ENCODE measurements around the gene ZNF697. TPM values are rescaled to one million over a fixed set of nuclear protein-coding genes. Genes with fewer than 3 reads are reported as not detected.

ZNF697 gene
- total RNA-seq, 1 experiment from 2014 or later: 17.4 TPM

DNA sequence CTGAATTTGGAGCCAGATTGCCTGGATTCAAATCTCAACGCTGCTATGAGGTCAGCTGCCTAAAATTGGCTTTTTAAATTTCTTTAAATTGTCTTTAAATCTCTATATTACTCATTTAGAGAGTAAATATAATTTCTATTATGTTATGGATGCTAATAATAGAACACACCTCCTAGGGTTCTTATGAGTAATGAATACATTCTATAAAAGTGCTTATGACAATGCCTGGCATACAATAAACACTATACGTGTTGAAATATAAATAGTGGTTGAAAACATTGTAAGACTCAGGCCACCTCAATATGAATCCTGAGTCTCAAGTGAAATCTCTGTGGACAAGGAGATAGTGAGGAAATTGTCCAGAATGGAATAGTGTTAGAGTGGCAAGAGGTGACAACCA lies 32.7 kb upstream of the ZNF697 start:
- Histone ChIP-seq H3K79me1 (ENCODE audit: insufficient read depth, low read depth, low read length, poor library complexity, severe bottlenecking) (no peaks in the 10 kb centered on the region), H2AK5ac (ENCODE audit: insufficient read length, low read length) (no peak overlapping the region), H2BK15ac (ENCODE audit: low read depth, low read length) (no peak overlapping the region), H4K91ac (ENCODE audit: insufficient read length, low read depth, low read length) (no peak overlapping the region), H2BK20ac (ENCODE audit: low read depth, low read length, poor library complexity, severe bottlenecking) (no peak overlapping the region), H2BK120ac (ENCODE audit: low read depth, low read length, poor library complexity, severe bottlenecking) (no peak overlapping the region), H3K4ac (ENCODE audit: low read depth, low read length) (no peak overlapping the region), H3K14ac (ENCODE audit: insufficient read depth, low read length) (no peak overlapping the region), H2BK5ac (ENCODE audit: insufficient read length, low read length) (no peak overlapping the region), H3K79me2 (ENCODE audit: insufficient read depth, low read length) (no peaks in the 10 kb centered on the region), H3K4me2 (ENCODE audit: insufficient read depth, insufficient read length, low read length) (no peak overlapping the region), H3K56ac (ENCODE audit: insufficient read length, low read depth, low read length) (no peak overlapping the region), H2BK12ac (ENCODE audit: insufficient read length, low read depth, low read length) (no peak overlapping the region), H4K5ac (ENCODE audit: insufficient read length, low read depth, low read length) (no peak overlapping the region), H3K4me1 (ENCODE audit: insufficient read depth, low read length) (peaks cover 8% of the 10 kb centered on the region), H3K23me2 (ENCODE audit: insufficient read length, low read depth, low read length, poor library complexity, severe bottlenecking) (no peaks in the 10 kb centered on the region), H3K27me3 (ENCODE audit: insufficient read depth, low read length) (no peaks in the 10 kb centered on the region), H3T11ph (ENCODE audit: low read length) (no peak overlapping the region), H3K27ac (ENCODE audit: insufficient read length, low read depth, low read length) (no peak overlapping the region), H3K18ac (ENCODE audit: insufficient read length, low read depth, low read length) (no peak overlapping the region), H4K20me1 (ENCODE audit: control insufficient read depth, insufficient read depth, insufficient read length) (no peaks in the 10 kb centered on the region), H2AFZ (ENCODE audit: low read length) (no peak overlapping the region), H3K9me3 (ENCODE audit: control insufficient read depth, low read depth, low read length) (no peaks in the 10 kb centered on the region), H4K8ac (replicated peaks; ENCODE audit: insufficient read length, low read depth, low read length) (no peak overlapping the region), H3K23ac (ENCODE audit: insufficient read length, low read depth, low read length) (no peak overlapping the region), H3K9ac (ENCODE audit: extremely low read depth, insufficient read length, low read length) (no peak overlapping the region)
- Mint-ChIP-seq H3K27me3 (ENCODE audit: low read depth) (no peaks in the 10 kb centered on the region), H3K36me3 (ENCODE audit: insufficient read depth in 1 of 3, low read depth in 3 of 3) (no peaks in the 10 kb centered on the region), H3K9me3 (no peaks in the 10 kb centered on the region; a peak in 1 of 5 replicates), H3K27ac (no peak overlapping the region), H3K4me3 (no peak overlapping the region), H3K4me1 (peaks cover 29 to 35% of the 10 kb centered on the region in 2 experiments)
- DNase-seq: no peak
- WGBS (ENCODE audit: extremely low coverage, insufficient read length, low lambda C conversion rate): no CpG with 5 or more reads among the region's 2 CpGs
- TF ChIP-seq CTCF (conservative IDR thresholded peaks at IDR 0.05): no peak

All from H9 (cell line).